C4-2B (cell line): ENCODE data around the gene HSD3B1.

Experiments
- ZFX ChIP-seq: fragments of 450-650 bp; IDR thresholded peaks from 2 replicates; pipeline ENCODE4 v1.6.1; 2017
- TF ChIP-seq, protein P1 (sequence below): fragments of 450-650 bp; conservative IDR thresholded peaks from 2 replicates; pipeline ENCODE4 v1.5.1; 2017; ENCODE audit warnings: mild to moderate bottlenecking

DNA sequence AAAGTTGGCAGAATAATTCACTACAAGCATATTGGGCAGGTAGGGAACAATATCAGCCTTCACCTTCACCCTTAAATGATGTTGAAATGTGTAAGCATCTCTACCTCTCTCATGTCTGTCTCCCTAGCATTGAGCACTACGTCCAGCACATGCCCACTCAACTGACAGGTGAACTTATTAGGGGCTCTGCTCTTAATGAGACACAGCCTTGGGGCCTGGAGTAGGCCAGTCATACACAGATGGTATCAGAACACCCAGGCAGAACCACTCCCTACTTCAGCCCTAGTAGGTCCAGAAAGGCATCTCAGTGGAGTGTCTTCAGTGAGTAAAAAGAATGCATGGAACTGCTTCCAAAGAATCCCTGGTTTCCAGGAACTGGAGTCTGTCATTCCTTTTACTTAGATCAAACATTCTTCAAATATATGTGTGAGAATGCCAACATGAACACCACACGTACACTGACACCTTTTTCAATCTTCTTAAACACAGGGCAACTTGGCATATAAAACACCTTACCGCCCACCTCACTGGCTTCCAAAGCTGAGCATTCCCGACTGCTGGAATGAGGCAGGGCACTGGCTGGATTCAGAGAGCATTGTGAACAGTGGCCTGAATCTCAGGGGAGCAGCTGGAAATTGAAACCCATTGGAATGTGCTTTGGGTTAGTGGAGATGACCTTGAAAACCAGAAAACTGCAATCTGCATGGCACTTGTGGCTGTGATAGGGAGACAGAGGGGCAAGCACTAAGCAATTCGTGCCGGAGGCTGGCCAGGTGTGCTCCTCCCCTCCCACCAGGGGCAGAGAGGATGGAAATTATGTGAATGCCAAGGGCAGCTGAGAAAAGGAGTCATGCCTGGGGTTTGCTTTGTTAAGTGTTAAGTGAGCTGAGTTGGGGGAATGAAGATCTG lies 24.2 kb upstream of the HSD3B1 start:
- TF ChIP-seq, protein P1, sequence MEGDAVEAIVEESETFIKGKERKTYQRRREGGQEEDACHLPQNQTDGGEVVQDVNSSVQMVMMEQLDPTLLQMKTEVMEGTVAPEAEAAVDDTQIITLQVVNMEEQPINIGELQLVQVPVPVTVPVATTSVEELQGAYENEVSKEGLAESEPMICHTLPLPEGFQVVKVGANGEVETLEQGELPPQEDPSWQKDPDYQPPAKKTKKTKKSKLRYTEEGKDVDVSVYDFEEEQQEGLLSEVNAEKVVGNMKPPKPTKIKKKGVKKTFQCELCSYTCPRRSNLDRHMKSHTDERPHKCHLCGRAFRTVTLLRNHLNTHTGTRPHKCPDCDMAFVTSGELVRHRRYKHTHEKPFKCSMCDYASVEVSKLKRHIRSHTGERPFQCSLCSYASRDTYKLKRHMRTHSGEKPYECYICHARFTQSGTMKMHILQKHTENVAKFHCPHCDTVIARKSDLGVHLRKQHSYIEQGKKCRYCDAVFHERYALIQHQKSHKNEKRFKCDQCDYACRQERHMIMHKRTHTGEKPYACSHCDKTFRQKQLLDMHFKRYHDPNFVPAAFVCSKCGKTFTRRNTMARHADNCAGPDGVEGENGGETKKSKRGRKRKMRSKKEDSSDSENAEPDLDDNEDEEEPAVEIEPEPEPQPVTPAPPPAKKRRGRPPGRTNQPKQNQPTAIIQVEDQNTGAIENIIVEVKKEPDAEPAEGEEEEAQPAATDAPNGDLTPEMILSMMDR, result no peak
- no peak for TF ChIP-seq ZFX
